Mesodermal cell (in vitro differentiated cells): Measurements from ENCODE around the gene RAB8B.

Experiments
- H3K27ac ChIP-seq: 2 replicates; pipeline ENCODE4 v1.7.0; 2013; ENCODE audit warnings: mild to moderate bottlenecking, low read depth, low read length, moderate library complexity; ENCODE audit not compliant: severe bottlenecking
- H3K36me3 ChIP-seq: 2 replicates; pipeline ENCODE4 v1.7.1; 2013; ENCODE audit warnings: mild to moderate bottlenecking, low read length, moderate library complexity; ENCODE audit not compliant: control insufficient read depth, insufficient read depth
- H3K4me1 ChIP-seq: one replicate; pipeline ENCODE4 v1.7.1; 2013; ENCODE audit warnings: mild to moderate bottlenecking, low read length; ENCODE audit not compliant: insufficient read depth, control insufficient read depth, poor library complexity, severe bottlenecking
- H3K4me3 ChIP-seq: 2 replicates; pipeline ENCODE4 v1.7.0; 2013; ENCODE audit warnings: low read length, control low read depth, mild to moderate bottlenecking; ENCODE audit not compliant: insufficient read depth, poor library complexity, severe bottlenecking; ENCODE audit errors: extremely low read depth
- H3K9me3 ChIP-seq: 2 replicates; pipeline ENCODE4 v1.7.1; 2013; ENCODE audit warnings: mild to moderate bottlenecking, low read length, moderate library complexity; ENCODE audit not compliant: control insufficient read depth
- WGBS, 2 experiments: methylation state at CpG; one replicate each; pipeline ENCODE4 v1.1.5; 2013; ENCODE audit warnings: missing lambda C conversion rate in 2 of 2; ENCODE audit not compliant: insufficient coverage in 2 of 2; 5-methylcytosine and 5-hydroxymethylcytosine counted together

RAB8B gene

GRCh38 chr15:63210151-63211091 lies 21.0 kb downstream of the RAB8B start:
- no peaks in the 10 kb centered on the region for H3K36me3 ChIP-seq
- H3K4me3 ChIP-seq, result no peak overlapping the region
- WGBS, 2 experiments, result 38 to 59% methylated on average over 2 of the region's 5 CpGs
- peaks cover 5% of the 10 kb centered on the region for H3K4me1 ChIP-seq
- no peaks in the 10 kb centered on the region for H3K9me3 ChIP-seq
- H3K27ac ChIP-seq, result no peak overlapping the region

- no peak overlapping the region for H3K27ac ChIP-seq
- peaks cover 5% of the 10 kb centered on the region for H3K4me1 ChIP-seq
- WGBS, 2 experiments, result 80 to 100% methylated on average over 1 to 2 of the region's 3 CpGs
- H3K4me3 ChIP-seq, result no peak overlapping the region
- H3K36me3 ChIP-seq, result no peaks in the 10 kb centered on the region
- no peaks in the 10 kb centered on the region for H3K9me3 ChIP-seq
Observed at GRCh38 chr15:63211092-63211490, 21.7 kb downstream of the RAB8B start.

- H3K36me3 ChIP-seq, result no peaks in the 10 kb centered on the region
- peaks cover 5% of the 10 kb centered on the region for H3K4me1 ChIP-seq
- H3K4me3 ChIP-seq, result no peak overlapping the region
- no peaks in the 10 kb centered on the region for H3K9me3 ChIP-seq
- 92 to 100% methylated on average over 1 to 2 of the region's 2 CpGs for WGBS, 2 experiments
- no peak overlapping the region for H3K27ac ChIP-seq
Observed at GRCh38 chr15:63211549-63211948, 22.1 kb downstream of the RAB8B start.

GRCh38 chr15:63212050-63213004 lies 22.9 kb downstream of the RAB8B start:
- no peak overlapping the region for H3K27ac ChIP-seq
- peaks cover 5% of the 10 kb centered on the region for H3K4me1 ChIP-seq
- 95 to 100% methylated on average over 3 to 4 of the region's 10 CpGs for WGBS, 2 experiments
- no peaks in the 10 kb centered on the region for H3K36me3 ChIP-seq
- no peak overlapping the region for H3K4me3 ChIP-seq
- H3K9me3 ChIP-seq, result no peaks in the 10 kb centered on the region

GRCh38 chr15:63218100-63218808 lies 28.8 kb downstream of the RAB8B start:
- no peaks in the 10 kb centered on the region for H3K36me3 ChIP-seq
- 74 to 93% methylated on average over 2 of the region's 5 CpGs for WGBS, 2 experiments
- H3K9me3 ChIP-seq, result no peaks in the 10 kb centered on the region
- no peaks in the 10 kb centered on the region for H3K4me1 ChIP-seq
- H3K27ac ChIP-seq, result no peak overlapping the region
- H3K4me3 ChIP-seq, result no peak overlapping the region

GRCh38 chr15:63219196-63219710 lies 29.8 kb downstream of the RAB8B start:
- Histone ChIP-seq H3K4me1 (no peaks in the 10 kb centered on the region), H3K9me3 (no peaks in the 10 kb centered on the region), H3K27ac (no peak overlapping the region), H3K36me3 (no peaks in the 10 kb centered on the region), H3K4me3 (no peak overlapping the region)
- 100% methylated on average over 1 to 2 of the region's 3 CpGs for WGBS, 2 experiments

- H3K9me3 ChIP-seq, result no peaks in the 10 kb centered on the region
- no peaks in the 10 kb centered on the region for H3K36me3 ChIP-seq
- H3K27ac ChIP-seq, result no peak overlapping the region
- no peaks in the 10 kb centered on the region for H3K4me1 ChIP-seq
- 100% methylated on average over 2 to 3 of the region's 3 CpGs for WGBS, 2 experiments
- H3K4me3 ChIP-seq, result no peak overlapping the region
Observed at GRCh38 chr15:63221346-63221745, 31.9 kb downstream of the RAB8B start.

- H3K4me3 ChIP-seq, result no peak overlapping the region
- WGBS, 2 experiments, result 70 to 75% methylated on average over 2 to 4 of the region's 6 CpGs
- no peaks in the 10 kb centered on the region for H3K36me3 ChIP-seq
- no peak overlapping the region for H3K27ac ChIP-seq
- no peaks in the 10 kb centered on the region for H3K9me3 ChIP-seq
- no peaks in the 10 kb centered on the region for H3K4me1 ChIP-seq
Observed at GRCh38 chr15:63223463-63223862, 34.1 kb downstream of the RAB8B start.

- 100% methylated on average over 1 of the region's 3 CpGs; no CpG with 5 or more reads in 1 of the 2 experiments for WGBS, 2 experiments
Observed at GRCh38 chr15:63225381-63225780, 36.0 kb downstream of the RAB8B start.

More at GRCh38 chr15:63225381-63225780, 36.0 kb downstream of the RAB8B start:
- H3K4me3 ChIP-seq, result no peak overlapping the region
- no peaks in the 10 kb centered on the region for H3K36me3 ChIP-seq
- H3K9me3 ChIP-seq, result no peaks in the 10 kb centered on the region
- H3K4me1 ChIP-seq, result no peaks in the 10 kb centered on the region
- H3K27ac ChIP-seq, result no peak overlapping the region
